ENCODE results near the gene SMG1.

The SMG1 gene

DNA sequence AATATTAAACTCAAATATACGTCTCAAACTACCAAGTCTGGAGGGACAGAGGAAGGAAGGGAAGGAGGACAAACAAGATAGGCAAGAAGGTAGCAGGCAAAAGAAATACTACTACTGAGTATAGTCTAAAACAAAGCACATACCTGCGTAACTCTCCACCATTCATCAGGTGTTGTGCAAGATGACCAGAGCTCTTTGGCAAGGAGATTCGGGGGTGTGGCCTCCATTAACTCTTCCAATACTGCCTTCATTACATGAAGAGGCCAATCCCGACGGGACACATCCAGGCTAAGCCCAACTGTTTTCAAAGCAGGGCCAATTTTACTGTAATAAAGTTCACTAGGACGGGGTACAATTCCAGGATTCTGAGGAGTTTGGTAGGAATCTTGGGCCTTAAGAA, 86.7 kb downstream of the SMG1 start:
- Histone ChIP-seq H3K4me1 (ENCODE audit: control insufficient read depth, insufficient read depth, low read length) (no peaks in the 10 kb centered on the region), H3K9me3 (ENCODE audit: control insufficient read depth, insufficient read depth, low read depth, low read length) (no peaks in the 10 kb centered on the region), H3K27ac (ENCODE audit: extremely low read depth, low read depth, low read length) (no peak overlapping the region), H3K4me3 (ENCODE audit: low read depth, low read length) (no peak overlapping the region), H3K36me3 (ENCODE audit: control insufficient read depth in 2 of 2, insufficient read depth in 1 of 2, low read length in 2 of 2) (peaks cover 43 to 93% of the 10 kb centered on the region in 2 experiments)
- ChIA-PET CTCF (no interaction called here), POLR2A (no interaction called here)
- TF ChIP-seq, protein P1, sequence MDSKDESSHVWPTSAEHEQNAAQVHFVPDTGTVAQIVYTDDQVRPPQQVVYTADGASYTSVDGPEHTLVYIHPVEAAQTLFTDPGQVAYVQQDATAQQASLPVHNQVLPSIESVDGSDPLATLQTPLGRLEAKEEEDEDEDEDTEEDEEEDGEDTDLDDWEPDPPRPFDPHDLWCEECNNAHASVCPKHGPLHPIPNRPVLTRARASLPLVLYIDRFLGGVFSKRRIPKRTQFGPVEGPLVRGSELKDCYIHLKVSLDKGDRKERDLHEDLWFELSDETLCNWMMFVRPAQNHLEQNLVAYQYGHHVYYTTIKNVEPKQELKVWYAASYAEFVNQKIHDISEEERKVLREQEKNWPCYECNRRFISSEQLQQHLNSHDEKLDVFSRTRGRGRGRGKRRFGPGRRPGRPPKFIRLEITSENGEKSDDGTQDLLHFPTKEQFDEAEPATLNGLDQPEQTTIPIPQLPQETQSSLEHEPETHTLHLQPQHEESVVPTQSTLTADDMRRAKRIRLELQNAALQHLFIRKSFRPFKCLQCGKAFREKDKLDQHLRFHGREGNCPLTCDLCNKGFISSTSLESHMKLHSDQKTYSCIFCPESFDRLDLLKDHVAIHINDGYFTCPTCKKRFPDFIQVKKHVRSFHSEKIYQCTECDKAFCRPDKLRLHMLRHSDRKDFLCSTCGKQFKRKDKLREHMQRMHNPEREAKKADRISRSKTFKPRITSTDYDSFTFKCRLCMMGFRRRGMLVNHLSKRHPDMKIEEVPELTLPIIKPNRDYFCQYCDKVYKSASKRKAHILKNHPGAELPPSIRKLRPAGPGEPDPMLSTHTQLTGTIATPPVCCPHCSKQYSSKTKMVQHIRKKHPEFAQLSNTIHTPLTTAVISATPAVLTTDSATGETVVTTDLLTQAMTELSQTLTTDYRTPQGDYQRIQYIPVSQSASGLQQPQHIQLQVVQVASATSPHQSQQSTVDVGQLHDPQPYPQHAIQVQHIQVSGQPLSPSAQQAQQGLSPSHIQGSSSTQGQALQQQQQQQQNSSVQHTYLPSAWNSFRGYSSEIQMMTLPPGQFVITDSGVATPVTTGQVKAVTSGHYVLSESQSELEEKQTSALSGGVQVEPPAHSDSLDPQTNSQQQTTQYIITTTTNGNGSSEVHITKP (tag by site-specific recombination; IDR thresholded peaks at IDR 0.05), result no peak
- no peak for TF ChIP-seq EGR2 (tag by site-specific recombination; IDR thresholded peaks at IDR 0.05; ENCODE audit: low read depth)
- TF ChIP-seq ZNF324 (tag by site-specific recombination; IDR thresholded peaks at IDR 0.05), result no peak
- no peak for TF ChIP-seq ZNF211 (tag by site-specific recombination; IDR thresholded peaks at IDR 0.05; ENCODE audit: low read depth)
- TF ChIP-seq ZNF629 (tag by site-specific recombination; IDR thresholded peaks at IDR 0.05), result no peak
- TF ChIP-seq, protein P2, sequence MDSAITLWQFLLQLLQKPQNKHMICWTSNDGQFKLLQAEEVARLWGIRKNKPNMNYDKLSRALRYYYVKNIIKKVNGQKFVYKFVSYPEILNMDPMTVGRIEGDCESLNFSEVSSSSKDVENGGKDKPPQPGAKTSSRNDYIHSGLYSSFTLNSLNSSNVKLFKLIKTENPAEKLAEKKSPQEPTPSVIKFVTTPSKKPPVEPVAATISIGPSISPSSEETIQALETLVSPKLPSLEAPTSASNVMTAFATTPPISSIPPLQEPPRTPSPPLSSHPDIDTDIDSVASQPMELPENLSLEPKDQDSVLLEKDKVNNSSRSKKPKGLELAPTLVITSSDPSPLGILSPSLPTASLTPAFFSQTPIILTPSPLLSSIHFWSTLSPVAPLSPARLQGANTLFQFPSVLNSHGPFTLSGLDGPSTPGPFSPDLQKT (IDR thresholded peaks at IDR 0.05; ENCODE audit: borderline replicate concordance, low read depth, low read length), result no peak
- TF ChIP-seq FEZF1 (tag by site-specific recombination; IDR thresholded peaks at IDR 0.05), result no peak
- TF ChIP-seq ZNF114 (tag by site-specific recombination; IDR thresholded peaks at IDR 0.05), result no peak
- TF ChIP-seq SP3 (tag by site-specific recombination; IDR thresholded peaks at IDR 0.05), result no peak
- TF ChIP-seq ZNF510 (tag by site-specific recombination; IDR thresholded peaks at IDR 0.05; ENCODE audit: insufficient replicate concordance), result no peak
- TF ChIP-seq ZNF555 (tag by site-specific recombination; conservative IDR thresholded peaks at IDR 0.05), result no peak
- TF ChIP-seq, protein P3, sequence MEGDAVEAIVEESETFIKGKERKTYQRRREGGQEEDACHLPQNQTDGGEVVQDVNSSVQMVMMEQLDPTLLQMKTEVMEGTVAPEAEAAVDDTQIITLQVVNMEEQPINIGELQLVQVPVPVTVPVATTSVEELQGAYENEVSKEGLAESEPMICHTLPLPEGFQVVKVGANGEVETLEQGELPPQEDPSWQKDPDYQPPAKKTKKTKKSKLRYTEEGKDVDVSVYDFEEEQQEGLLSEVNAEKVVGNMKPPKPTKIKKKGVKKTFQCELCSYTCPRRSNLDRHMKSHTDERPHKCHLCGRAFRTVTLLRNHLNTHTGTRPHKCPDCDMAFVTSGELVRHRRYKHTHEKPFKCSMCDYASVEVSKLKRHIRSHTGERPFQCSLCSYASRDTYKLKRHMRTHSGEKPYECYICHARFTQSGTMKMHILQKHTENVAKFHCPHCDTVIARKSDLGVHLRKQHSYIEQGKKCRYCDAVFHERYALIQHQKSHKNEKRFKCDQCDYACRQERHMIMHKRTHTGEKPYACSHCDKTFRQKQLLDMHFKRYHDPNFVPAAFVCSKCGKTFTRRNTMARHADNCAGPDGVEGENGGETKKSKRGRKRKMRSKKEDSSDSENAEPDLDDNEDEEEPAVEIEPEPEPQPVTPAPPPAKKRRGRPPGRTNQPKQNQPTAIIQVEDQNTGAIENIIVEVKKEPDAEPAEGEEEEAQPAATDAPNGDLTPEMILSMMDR (tag by site-specific recombination; IDR thresholded peaks at IDR 0.05), result no peak
- TF ChIP-seq ZFP41 (tag by site-specific recombination; IDR thresholded peaks at IDR 0.05; ENCODE audit: borderline replicate concordance), result no peak
- no peak for TF ChIP-seq SCRT1 (tag by site-specific recombination; IDR thresholded peaks at IDR 0.05; ENCODE audit: borderline replicate concordance)
- no peak for TF ChIP-seq ZNF311 (tag by site-specific recombination; IDR thresholded peaks at IDR 0.05; ENCODE audit: borderline replicate concordance)
- no peak for TF ChIP-seq ZNF223 (tag by site-specific recombination; IDR thresholded peaks at IDR 0.05)
- no peak for TF ChIP-seq ZFP37 (tag by site-specific recombination; IDR thresholded peaks at IDR 0.05)
- TF ChIP-seq, protein P4, sequence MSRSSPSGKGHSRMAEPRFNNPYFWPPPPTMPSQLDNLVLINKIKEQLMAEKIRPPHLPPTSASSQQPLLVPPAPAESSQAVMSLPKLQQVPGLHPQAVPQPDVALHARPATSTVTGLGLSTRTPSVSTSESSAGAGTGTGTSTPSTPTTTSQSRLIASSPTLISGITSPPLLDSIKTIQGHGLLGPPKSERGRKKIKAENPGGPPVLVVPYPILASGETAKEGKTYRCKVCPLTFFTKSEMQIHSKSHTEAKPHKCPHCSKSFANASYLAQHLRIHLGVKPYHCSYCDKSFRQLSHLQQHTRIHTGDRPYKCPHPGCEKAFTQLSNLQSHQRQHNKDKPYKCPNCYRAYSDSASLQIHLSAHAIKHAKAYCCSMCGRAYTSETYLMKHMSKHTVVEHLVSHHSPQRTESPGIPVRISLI (tag by site-specific recombination; IDR thresholded peaks at IDR 0.05), result no peak

DNA sequence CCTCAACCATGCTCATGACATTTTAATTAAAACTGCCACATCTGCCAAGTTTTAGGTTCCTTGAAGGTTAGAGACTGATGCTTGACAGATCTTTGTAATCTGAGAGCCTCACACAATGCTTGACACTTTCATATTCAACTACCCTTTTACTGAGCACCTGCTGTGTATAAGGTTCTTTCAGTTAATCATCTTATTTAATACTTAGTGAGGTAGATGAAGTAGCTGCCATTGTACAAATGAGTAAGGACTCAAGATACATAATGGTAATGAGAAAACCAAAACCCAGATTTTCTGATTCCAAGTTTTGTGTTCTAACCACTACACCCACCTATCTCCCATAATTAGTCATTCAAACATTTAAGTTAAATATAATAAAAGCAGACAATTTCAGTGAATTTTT, 89.5 kb downstream of the SMG1 start:
- no peaks in the 10 kb centered on the region for H3K9me3 ChIP-seq (ENCODE audit: control insufficient read depth, insufficient read depth, low read depth, low read length)
- peaks cover 35 to 93% of the 10 kb centered on the region in 2 experiments for H3K36me3 ChIP-seq (ENCODE audit: control insufficient read depth in 2 of 2, insufficient read depth in 1 of 2, low read length in 2 of 2)
- no peak overlapping the region for H3K4me3 ChIP-seq (ENCODE audit: low read depth, low read length)
- no peaks in the 10 kb centered on the region for H3K4me1 ChIP-seq (ENCODE audit: control insufficient read depth, insufficient read depth, low read length)
- no peak for TF ChIP-seq ZNF274 (IDR thresholded peaks at IDR 0.05; ENCODE audit: low read length)
- TF ChIP-seq ZNF274 (tag by site-specific recombination; IDR thresholded peaks at IDR 0.05; ENCODE audit: borderline replicate concordance), result no peak
- TF ChIP-seq TCF7L2 (IDR thresholded peaks at IDR 0.05; ENCODE audit: borderline replicate concordance, low read depth, low read length), result no peak
- 0 out of 2 replicates have a peak, but pooled peaks have one; percentile 38 for TF ChIP-seq ZNF664 (tag by site-specific recombination; IDR thresholded peaks at IDR 0.05)
- H3K27ac ChIP-seq (ENCODE audit: extremely low read depth, low read depth, low read length), result no peak overlapping the region
- POLR2A ChIA-PET, result interaction anchor here (2.2 kb wide), 1 partner anchor 35 kb away, joined by 7 read pairs; the partner anchor contains the start of gene ARL6IP1
- CTCF ChIA-PET, result interaction anchor here (1.0 to 2.9 kb wide), 2 partner anchors 35 to 133 kb away, joined by 3 to 10 read pairs; partner anchors contain the start of gene ARL6IP1

All from HEK293 (cell line).